Smooth muscle cell (in vitro differentiated cells): ENCODE results near the gene GJD4. TPM values are rescaled to one million over a fixed set of nuclear protein-coding genes. Genes with fewer than 3 reads are reported as not detected.

Experiments used
- DNase-seq: peaks from one replicate; lab custom pipeline; 2025; ENCODE audit not compliant: unreplicated experiment; lab: John Stamatoyannopoulos, UW
- H2AFZ ChIP-seq: fragments of 200-600 bp; sonication (generic); 2 replicates; pipeline ENCODE4 v1.6.0; 2016; ENCODE audit warnings: antibody characterized with exemption, low read depth, mild to moderate bottlenecking
- H3F3A ChIP-seq: fragments of 200-600 bp; sonication (generic); 2 replicates; pipeline ENCODE4 v1.6.0; 2017; ENCODE audit warnings: antibody characterized with exemption, low read depth
- H3K27ac ChIP-seq: fragments of 200-600 bp; sonication (generic); 2 replicates; pipeline ENCODE4 v1.5.1; 2016; ENCODE audit warnings: low read depth, mild to moderate bottlenecking
- H3K27me3 ChIP-seq: fragments of 200-600 bp; sonication (generic); 2 replicates; pipeline ENCODE4 v1.6.1; 2016; ENCODE audit warnings: low read depth, mild to moderate bottlenecking
- H3K36me3 ChIP-seq: fragments of 200-600 bp; sonication (generic); 2 replicates; pipeline ENCODE4 v1.5.1; 2016; ENCODE audit warnings: low read depth
- H3K4me1 ChIP-seq: fragments of 200-600 bp; sonication (generic); 2 replicates; pipeline ENCODE4 v1.5.1; 2016; ENCODE audit warnings: low read depth
- H3K4me2 ChIP-seq: fragments of 200-600 bp; sonication (generic); 2 replicates; pipeline ENCODE4 v1.6.0; 2016; ENCODE audit warnings: mild to moderate bottlenecking
- H3K4me3 ChIP-seq: fragments of 200-600 bp; sonication (generic); 2 replicates; pipeline ENCODE4 v1.5.1; 2016; ENCODE audit warnings: mild to moderate bottlenecking
- H3K79me2 ChIP-seq: fragments of 200-600 bp; sonication (generic); 2 replicates; pipeline ENCODE4 v1.6.0; 2016; ENCODE audit warnings: low read depth, mild to moderate bottlenecking
- H3K9ac ChIP-seq: fragments of 200-600 bp; sonication (generic); 2 replicates; pipeline ENCODE4 v1.6.0; 2016; ENCODE audit warnings: low read depth
- H3K9me3 ChIP-seq: fragments of 200-600 bp; sonication (generic); replicated peaks from 2 replicates; pipeline ENCODE4 v1.5.1; 2016; ENCODE audit warnings: low read depth
- H4K20me1 ChIP-seq: fragments of 200-600 bp; sonication (generic); 2 replicates; pipeline ENCODE4 v1.6.0; 2016; ENCODE audit warnings: low read depth
- CTCF ChIP-seq: fragments of 200-600 bp; sonication (generic); IDR thresholded peaks from 2 replicates; pipeline ENCODE4 v1.5.1; 2017; ENCODE audit warnings: borderline replicate concordance, mild to moderate bottlenecking, antibody characterized with exemption; ENCODE audit not compliant: insufficient read depth, poor library complexity, severe bottlenecking
- WGBS: methylation state at CpG from one replicate; pipeline ENCODE4 v1.1.7; 2016; ENCODE audit warnings: low lambda C conversion rate; 5-methylcytosine and 5-hydroxymethylcytosine counted together
- polyA plus RNA-seq: library from polyadenylated mRNA; unstranded; fragments of >200 nt; fragmentation: Nextera tagmentation; extraction: Ambion mirVana; gene quantifications from 2 replicates; pipeline ENCODE4 v1.2.1, GENCODE V29; 2016
- total RNA-seq: library from RNA; depleted of rRNA; stranded (reverse); fragments of >200 nt; gene quantifications from 2 replicates; pipeline ENCODE4 v1.2.3, GENCODE V29; 2014

Gene GJD4
- total and polyA plus RNA-seq, 2 experiments from 2014 or later, result not detected

GRCh38 chr10:35641676-35642034 lies 36.5 kb downstream of the GJD4 start:
- under 1% methylated on average over 40 of the region's 54 CpGs for WGBS
- H3K9ac ChIP-seq, result peak overlapping the region; percentile 20

GRCh38 chr10:35642035-35642792 lies 37.1 kb downstream of the GJD4 start, which contains the start of gene FZD8:
Gene FZD8, minus strand, starts transcription at chr10:35642296. Its CDS starts 867 bp downstream, at chr10:35641429.
- H3K9ac ChIP-seq, result peak within 1 kb of the TSS; percentile 20
- WGBS, result 1% methylated on average over 74 of the region's 80 CpGs

More at GRCh38 chr10:35641676-35642034, 36.5 kb downstream of the GJD4 start:
- Histone ChIP-seq H3K4me3 (peak overlapping the region; percentile 64), H3K36me3 (no peaks in the 10 kb centered on the region), H2AFZ (peak overlapping the region; percentile 84), H4K20me1 (peaks cover 25% of the 10 kb centered on the region), H3K4me2 (peak overlapping the region; percentile 85), H3F3A (no peaks in the 10 kb centered on the region), H3K27me3 (peaks cover 4% of the 10 kb centered on the region), H3K79me2 (peaks cover 12% of the 10 kb centered on the region), H3K9me3 (no peaks in the 10 kb centered on the region), H3K4me1 (peaks cover 40% of the 10 kb centered on the region), H3K27ac (no peak overlapping the region)
- DNase-seq, result no peak
- no peak for TF ChIP-seq CTCF

DNA sequence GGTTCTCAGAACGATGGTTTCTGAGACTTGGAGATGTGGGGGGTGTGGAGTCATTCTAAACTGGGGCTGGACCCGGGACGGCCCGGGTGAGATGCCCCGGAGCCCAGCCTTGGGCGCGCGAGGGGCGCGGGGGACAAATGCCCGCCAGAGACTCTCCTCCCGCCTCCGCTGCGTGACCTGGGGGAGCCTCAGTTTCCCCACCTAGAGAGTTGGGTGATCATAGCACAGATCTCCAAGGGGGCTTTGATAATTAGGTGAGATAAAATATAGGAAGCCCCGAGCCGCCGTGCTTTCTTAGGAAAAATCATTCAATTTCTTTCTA lies 37.6 kb downstream of the GJD4 start:
- peak overlapping the region; percentile 96 for H2AFZ ChIP-seq
- DNase-seq, result no peak
- under 1% methylated on average over 17 of the region's 17 CpGs for WGBS

More at GRCh38 chr10:35642035-35642792, 37.1 kb downstream of the GJD4 start, which contains the start of gene FZD8:
- peaks cover 25% of the 10 kb centered on the region for H4K20me1 ChIP-seq
- no peak for TF ChIP-seq CTCF
- H3F3A ChIP-seq, result no peaks in the 10 kb centered on the region
- peaks cover 34% of the 10 kb centered on the region for H3K4me1 ChIP-seq
- peak; percentile 59 for DNase-seq
- no peaks in the 10 kb centered on the region for H3K9me3 ChIP-seq
- H3K79me2 ChIP-seq, result peaks cover 12% of the 10 kb centered on the region
- H2AFZ ChIP-seq, result peak within 1 kb of the TSS; percentile 96
- H3K27me3 ChIP-seq, result peaks cover 4% of the 10 kb centered on the region
- H3K4me2 ChIP-seq, result peak within 1 kb of the TSS; percentile 85
- H3K4me3 ChIP-seq, result peak within 1 kb of the TSS; percentile 64
- no peak within 1 kb of the TSS for H3K27ac ChIP-seq
- H3K36me3 ChIP-seq, result no peaks in the 10 kb centered on the region

More for the DNA sequence above, 37.6 kb downstream of the GJD4 start:
- peaks cover 12% of the 10 kb centered on the region for H3K79me2 ChIP-seq
- H3K9ac ChIP-seq, result no peak overlapping the region
- H3K27me3 ChIP-seq, result peaks cover 4% of the 10 kb centered on the region
- H3K36me3 ChIP-seq, result no peaks in the 10 kb centered on the region
- peaks cover 19% of the 10 kb centered on the region for H4K20me1 ChIP-seq
- H3K4me2 ChIP-seq, result peak overlapping the region; percentile 85
- TF ChIP-seq CTCF, result no peak
- H3K27ac ChIP-seq, result no peak overlapping the region
- no peaks in the 10 kb centered on the region for H3K9me3 ChIP-seq
- no peaks in the 10 kb centered on the region for H3F3A ChIP-seq
- H3K4me1 ChIP-seq, result peaks cover 29% of the 10 kb centered on the region
- peak overlapping the region; percentile 64 for H3K4me3 ChIP-seq
